Measurements from ENCODE around the gene DMRT1.

Gene DMRT1

GRCh38 chr9:841371-842209 is at the start of gene DMRT1:
Gene DMRT1 (plus strand): TSS chr9:841697. CDS start chr9:841839, 142 bp downstream.
- DNase-seq: peak in 1 of 2 experiments; percentile 42

DNA sequence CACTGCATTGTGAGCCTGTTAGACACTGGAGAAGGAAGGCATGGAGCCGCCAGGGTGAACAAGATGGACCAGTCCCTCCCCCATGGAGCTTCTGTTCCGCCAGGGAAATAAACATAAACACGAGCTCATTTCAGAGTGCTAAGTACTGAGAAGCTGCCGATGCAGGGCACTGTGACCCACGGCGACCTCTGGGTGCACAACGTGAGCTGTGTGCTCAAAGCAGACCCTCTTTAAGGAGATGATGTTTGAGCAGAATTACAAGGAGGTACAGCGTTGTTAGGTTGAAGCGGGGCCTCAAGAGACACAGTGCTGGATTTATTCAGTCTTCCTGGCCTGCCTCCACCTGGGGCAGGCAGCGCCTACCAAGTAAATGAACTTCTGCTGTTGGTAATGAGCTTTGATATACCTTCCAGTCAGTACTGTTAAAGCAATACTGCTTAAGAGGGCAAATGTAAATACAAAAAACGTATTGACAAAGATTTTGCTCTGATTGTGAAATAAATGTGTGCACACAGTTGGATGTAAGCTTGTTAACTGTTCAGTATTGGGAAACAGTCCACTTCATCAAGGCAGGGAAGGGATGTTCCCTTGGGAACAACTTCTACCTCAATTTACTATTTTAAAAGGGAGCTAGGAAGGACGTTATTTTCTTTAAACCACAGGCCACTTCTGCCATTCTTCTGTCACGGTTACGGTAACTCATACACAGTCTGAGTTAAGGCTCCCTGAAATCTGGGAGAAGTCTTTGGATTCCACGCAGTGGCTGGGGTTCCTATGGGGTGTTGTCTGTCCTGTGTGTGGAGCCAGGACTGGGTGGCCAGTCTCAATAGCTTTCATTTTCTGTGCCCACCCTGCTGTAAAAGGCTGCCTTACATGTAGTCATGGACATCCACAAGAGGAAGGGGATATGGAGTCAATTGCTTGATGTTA is 48.9 kb upstream of the DMRT1 start:
- no peak for DNase-seq

GRCh38 chr9:794386-794785 is 47.1 kb upstream of the DMRT1 start:
- no peak for DNase-seq

DNA sequence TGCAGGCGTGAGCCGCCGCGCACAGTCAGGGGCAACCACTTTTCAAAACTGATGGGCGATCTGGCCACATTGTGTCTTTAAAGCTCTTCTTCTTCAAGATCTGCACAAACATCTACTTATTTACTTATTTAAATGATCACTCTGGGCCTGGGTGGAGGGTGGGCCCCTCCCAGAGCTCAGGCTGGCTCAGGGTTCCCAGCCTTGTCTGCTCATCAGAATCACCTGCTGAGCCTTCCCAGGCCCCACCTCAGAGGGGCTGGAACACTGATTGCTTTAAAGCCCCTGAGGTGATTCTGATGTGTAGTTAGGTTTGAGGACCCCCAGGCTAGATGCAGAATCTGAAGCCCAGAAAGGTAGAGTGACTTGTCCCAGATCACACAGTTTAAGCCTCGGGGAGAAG is 45.6 kb upstream of the DMRT1 start:
- DNase-seq: no peak

- no peak for DNase-seq
Measured at GRCh38 chr9:800591-801150, 40.8 kb upstream of the DMRT1 start.

GRCh38 chr9:801399-802071 is 40.0 kb upstream of the DMRT1 start:
- no peak for DNase-seq

- no peak for DNase-seq
Measured at GRCh38 chr9:804026-804425, 37.5 kb upstream of the DMRT1 start.

DNA sequence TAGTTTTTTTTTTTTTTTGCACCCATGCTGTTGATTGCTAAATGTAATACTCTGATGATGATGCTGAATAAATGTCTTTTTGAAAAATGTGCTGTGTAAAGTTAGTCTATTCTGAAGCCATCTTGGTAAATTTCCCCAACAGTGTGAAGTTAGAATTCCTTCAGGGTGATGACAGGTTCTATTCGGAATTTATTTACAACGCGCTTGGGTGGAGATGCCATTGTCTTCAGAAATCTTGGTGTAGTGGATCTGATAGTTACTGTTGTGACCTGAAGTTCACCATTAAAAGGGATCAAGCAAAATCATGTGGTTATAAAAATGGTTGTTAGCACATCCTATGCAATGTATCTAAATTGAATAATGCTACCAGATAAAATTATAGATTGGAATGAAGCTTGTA is 36.3 kb upstream of the DMRT1 start:
- no peak for DNase-seq

DNA sequence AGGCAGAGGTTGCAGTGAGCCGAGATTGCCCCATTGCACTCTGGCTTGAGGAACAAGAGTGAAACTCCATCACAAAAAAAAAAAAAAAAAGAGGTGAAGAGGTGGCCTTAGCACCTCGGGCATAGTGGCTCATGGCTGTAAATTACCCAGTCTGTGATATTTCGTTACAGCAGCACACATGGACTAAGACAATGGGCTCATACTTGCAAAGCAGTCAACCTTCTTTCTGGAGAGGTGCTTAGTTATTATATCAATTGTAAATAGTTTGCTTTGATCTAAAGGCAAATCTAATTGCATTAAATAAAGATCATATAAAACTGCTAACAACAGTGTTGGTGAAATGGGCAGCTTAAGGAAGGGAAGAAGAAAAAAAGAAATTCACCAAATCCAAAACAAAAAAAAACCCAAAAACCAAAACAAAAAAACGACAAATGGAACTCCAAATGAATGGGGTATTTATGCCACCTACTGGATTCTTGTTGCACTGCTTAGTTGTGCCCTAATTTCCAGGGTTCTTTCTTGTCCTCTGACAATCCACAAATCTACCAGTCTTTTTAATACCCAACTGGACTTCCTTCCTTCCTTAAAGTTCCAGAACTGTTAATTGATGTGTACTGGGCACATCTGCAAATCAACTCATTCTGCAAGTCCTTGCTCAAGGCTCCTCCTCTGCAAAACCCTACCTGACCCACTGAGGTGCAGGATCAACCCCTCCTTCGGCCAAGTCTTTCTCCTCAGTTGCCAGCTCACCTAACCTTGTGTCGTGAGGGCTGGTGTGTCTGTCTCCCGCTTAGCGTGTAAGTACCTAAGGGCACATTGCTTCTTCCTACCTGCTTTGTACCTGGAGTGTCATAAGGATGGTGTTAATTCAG is 35.0 kb upstream of the DMRT1 start:
- DNase-seq: peak in 1 of 2 experiments; percentile 21

- no peak for DNase-seq
Measured at GRCh38 chr9:811106-811531, 30.4 kb upstream of the DMRT1 start.

GRCh38 chr9:818958-819357 is 22.5 kb upstream of the DMRT1 start:
- no peak for DNase-seq

DNA sequence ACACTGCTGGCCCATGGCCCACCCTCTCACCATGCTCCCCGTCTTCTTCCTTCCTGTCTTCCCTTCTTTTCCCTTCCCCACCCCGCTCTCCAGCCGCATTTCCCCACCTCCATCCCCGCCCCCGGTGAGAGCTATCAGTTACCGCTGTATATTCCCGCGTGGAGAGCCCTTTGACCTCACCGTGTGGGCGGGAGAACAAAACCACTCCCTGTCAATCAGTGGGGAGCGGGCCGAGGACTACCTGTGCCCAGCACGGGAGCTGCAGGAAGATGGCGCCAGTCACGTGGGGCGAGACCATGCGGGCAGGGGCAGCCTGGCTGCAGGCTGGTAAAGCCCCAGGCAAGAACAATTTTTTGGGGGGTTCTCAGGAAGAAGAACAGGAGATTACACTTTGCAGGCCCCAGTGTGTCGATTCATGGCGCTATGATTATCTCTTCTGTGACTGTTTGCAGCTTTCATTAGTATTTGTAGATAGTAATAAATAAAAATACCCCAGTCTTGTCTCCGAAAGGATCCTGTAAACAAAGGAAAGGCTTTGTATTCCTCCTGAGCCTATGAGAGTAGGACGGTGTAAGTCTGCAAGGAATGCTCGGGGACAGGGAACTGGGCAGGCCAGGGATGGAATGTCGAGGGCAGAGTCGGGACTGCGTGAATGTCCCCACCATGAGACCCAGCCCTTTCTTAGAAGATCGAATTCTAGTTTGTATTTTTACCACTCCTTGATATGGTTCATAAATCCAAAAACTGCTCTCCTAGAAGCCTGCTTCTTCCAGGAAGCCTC is 14.8 kb upstream of the DMRT1 start:
- DNase-seq: no peak

DNA sequence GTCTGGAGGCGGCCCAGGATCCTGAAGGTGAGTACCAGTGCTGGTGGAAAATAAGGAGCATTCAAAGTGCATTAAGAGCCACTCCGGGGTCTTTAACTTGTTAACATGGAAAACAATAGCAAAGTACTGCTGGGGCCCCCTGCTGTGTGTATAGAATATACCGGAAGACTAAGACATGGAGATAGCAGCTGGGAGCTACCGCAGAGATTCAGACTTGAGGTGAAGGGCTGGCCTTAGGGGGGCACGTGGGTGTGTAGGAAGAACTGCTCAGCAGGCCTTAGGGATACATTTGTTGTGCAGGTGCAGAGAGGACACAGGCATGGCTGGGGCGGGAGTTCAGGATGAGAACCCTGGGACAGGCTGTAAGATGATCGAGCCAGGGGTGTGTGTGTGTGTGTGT is 1.2 kb upstream of the DMRT1 start:
- DNase-seq: peak in 1 of 2 experiments; percentile 30

- DNase-seq: peak in 1 of 2 experiments; percentile 15
Measured at GRCh38 chr9:842635-843426, 1.3 kb downstream of the DMRT1 start.

DNA sequence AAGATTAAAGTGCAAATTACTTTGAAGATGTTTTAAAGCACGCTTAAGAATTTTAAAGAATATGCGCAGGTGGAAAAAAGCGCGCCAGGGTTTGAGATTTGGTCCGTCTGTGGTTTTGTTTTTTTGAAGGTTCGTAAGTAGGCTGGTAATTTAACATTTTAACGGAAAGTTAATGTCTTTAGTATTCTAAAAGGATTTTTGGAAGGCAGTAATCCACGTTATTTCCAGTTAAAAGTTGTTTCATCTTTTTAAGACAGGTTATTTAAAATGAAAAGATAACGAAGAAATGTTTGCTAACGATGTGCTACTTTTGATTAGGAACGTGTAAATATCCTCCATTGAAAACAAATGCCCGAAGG is 1.9 kb downstream of the DMRT1 start:
- peak in 1 of 2 experiments; percentile 8 for DNase-seq

DNA sequence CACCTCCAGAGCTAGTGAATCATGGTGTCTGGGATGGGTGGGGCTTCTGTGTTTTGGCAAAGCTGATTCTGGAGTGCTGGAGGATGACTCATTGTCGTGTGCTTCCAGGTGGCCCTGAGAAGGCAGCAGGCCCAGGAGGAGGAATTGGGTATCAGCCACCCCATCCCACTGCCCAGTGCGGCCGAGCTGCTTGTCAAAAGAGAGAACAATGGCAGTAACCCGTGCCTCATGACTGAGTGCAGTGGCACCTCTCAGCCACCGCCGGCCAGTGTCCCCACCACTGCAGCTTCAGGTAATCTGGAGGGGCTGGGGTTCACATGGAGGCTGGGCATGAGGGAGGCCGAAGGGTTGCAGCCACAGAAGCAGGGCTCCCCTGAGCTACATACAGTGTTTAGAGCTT is 5.4 kb downstream of the DMRT1 start:
- no peak for DNase-seq

DNA sequence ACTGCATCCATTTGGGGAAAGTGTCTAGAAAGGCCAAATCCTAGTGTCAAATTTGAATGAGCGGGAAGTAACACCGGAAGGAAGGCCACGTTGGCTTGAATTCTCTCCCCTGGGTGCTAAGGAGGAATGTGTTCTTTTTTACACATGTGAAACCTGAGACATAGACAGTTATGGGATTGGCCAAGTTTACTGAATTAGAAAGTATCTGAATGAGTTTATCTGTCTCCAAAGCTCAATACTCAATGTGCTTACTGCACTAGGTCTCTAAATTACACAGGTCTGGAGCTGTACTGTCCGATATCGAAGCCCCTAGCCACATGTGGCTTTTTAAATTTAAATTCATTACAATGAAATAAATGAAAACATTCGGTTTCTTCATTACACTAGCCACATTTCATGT is 6.0 kb downstream of the DMRT1 start:
- no peak for DNase-seq

DNA sequence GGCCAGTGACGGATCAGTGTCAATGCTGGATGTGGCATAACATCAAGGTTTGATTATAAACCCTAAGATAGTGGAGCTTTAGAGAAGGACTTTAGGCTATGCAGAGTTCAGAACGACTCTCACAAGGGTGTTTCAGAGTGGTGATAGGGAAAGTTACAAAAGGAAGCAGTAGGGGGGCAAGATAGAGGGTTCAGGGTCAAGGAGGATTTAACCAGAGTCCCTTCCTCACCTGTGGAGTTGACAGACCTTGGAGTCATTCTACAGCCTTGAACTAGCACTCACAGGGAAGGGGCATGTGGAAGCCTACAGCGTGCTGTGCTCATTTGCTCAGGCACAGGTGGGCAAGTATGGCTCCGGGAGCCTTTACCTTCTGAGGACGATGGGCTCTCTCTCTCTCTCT is 7.9 kb downstream of the DMRT1 start:
- no peak for DNase-seq

GRCh38 chr9:852539-852938 is 11.0 kb downstream of the DMRT1 start:
- DNase-seq: no peak

GRCh38 chr9:859251-859650 is 17.8 kb downstream of the DMRT1 start:
- no peak for DNase-seq

Measured in NCI-H524 (cell line).